Fibroblast of pulmonary artery (primary cell): ENCODE results near the gene AUTS2.

ENCODE experiments used
- DNase-seq: peaks from one replicate; pipeline ENCODE4 v3.0.0-alpha.2; 2010; ENCODE audit warnings: low read depth
- H3K4me3 ChIP-seq: replicated peaks from 2 replicates; pipeline ENCODE4 v1.5.1; 2011; ENCODE audit warnings: low read depth, mild to moderate bottlenecking, control low read depth, low read length, moderate library complexity
- TF ChIP-seq, protein P1 (sequence below): IDR thresholded peaks from 2 replicates; pipeline ENCODE4 v1.5.1; 2011; ENCODE audit warnings: mild to moderate bottlenecking, control low read depth, low read length, inconsistent platforms; ENCODE audit errors: missing control alignments

The AUTS2 gene

DNA sequence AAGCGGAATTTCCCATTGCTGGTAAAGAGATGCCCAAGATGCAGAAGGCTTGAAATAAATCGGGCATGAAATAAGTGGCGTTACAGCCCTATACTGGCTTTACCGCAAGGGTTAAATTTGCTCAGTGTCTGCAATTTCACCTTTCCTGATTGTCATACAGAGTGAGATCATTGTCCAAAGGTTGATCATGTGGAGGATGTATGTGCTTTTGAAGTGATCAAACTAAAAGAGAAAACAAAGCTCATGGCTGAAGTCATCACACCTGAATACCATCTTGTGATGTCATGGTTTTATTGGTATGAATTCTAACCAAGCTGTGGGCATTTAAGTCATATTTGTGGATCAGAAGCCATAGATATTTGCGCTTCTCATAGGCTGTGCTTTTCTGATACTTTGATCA, 635.5 kb downstream of the AUTS2 start:
- DNase-seq = no peak
- TF ChIP-seq, protein P1, sequence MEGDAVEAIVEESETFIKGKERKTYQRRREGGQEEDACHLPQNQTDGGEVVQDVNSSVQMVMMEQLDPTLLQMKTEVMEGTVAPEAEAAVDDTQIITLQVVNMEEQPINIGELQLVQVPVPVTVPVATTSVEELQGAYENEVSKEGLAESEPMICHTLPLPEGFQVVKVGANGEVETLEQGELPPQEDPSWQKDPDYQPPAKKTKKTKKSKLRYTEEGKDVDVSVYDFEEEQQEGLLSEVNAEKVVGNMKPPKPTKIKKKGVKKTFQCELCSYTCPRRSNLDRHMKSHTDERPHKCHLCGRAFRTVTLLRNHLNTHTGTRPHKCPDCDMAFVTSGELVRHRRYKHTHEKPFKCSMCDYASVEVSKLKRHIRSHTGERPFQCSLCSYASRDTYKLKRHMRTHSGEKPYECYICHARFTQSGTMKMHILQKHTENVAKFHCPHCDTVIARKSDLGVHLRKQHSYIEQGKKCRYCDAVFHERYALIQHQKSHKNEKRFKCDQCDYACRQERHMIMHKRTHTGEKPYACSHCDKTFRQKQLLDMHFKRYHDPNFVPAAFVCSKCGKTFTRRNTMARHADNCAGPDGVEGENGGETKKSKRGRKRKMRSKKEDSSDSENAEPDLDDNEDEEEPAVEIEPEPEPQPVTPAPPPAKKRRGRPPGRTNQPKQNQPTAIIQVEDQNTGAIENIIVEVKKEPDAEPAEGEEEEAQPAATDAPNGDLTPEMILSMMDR = no peak
- no peak overlapping the region for H3K4me3 ChIP-seq

DNA sequence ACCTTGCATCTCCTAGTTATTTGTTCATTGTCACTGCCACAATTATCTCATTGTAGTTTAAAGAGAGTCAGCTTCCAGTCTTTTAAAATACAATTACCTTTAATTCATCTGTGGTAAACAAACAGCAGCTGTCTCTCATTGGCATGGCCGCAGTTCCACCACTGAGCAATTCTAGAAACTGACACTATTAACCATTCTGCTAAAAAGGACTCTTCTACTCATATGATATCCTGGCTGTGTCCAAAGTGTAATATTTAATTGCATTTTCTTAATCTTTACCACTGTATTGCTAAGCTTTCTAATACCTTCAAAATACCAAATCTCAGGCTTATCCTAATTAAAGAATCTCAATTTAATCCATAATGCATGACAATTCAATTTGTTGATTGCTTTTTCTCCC, 639.0 kb downstream of the AUTS2 start:
- DNase-seq = no peak
- TF ChIP-seq, protein P1 = no peak
- no peak overlapping the region for H3K4me3 ChIP-seq

DNA sequence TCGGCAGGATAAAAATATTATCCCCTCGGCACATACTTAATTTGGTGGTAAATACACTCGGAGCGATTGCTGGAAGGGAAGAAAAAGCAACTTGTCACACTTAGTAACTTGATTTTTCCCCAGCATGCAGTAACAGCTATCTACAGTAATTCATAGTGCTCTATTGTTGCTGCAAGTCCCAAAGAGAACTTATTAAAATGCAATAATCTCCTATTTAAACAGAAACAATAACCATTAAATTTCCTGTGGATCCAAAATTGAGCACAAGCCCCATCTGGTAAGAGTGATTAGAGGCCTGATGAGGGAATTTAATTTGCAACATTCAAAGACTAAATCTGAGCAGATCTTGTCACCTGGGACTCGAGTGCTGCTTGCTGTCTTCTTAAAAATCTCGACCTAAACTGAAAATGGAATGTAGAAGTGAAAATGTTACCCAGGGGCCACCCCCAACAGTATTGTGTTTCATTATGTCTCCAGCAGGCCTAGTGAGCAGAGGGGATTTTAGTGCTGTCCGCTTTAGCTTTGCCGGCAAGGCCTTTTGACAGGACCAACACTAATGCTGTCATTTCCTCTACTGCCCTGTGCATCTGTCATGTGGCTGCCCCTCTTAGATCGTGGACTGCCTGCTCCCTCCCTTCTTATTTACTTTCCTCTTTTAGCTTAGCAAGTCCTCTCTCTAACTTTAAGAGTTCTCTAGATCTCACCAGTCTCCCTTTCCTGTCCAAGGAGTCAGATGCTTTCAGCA, 639.7 kb downstream of the AUTS2 start:
- TF ChIP-seq, protein P1 = no peak
- DNase-seq = no peak
- H3K4me3 ChIP-seq = no peak overlapping the region

- no peak for DNase-seq
- TF ChIP-seq, protein P1 = no peak
- no peak overlapping the region for H3K4me3 ChIP-seq
Observed at GRCh38 chr7:70239918-70240317, 641.6 kb downstream of the AUTS2 start.

DNA sequence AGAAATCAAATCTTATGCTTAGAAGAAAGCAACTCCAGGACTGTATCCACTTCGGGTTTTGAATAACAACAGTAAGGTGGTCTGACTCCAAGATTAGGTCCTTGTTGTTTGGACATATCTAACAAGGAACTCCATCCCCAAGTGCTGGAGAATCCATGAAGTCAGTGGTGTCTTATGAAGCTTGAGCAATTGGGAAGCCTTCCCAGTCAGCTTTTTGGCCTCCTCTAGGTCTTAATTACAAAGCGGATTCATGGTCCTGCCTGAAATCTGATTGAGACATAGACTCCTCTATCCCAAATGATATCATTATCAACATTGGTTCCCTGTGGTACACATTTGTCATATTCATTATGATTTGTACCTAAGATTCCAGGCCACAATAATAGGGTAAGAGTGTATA, 642.6 kb downstream of the AUTS2 start:
- H3K4me3 ChIP-seq = no peak overlapping the region
- DNase-seq = no peak
- TF ChIP-seq, protein P1 = no peak

- no peak for DNase-seq
- H3K4me3 ChIP-seq = no peak overlapping the region
- TF ChIP-seq, protein P1 = no peak
Observed at GRCh38 chr7:70241536-70242175, 643.4 kb downstream of the AUTS2 start.
